ENCODE data around the gene HOXD12.

HOXD12 gene

GRCh38 chr2:176105078-176105729 is 5.6 kb downstream of the HOXD12 start:
- H4K20me1 ChIP-seq (ENCODE audit: control insufficient read depth, insufficient read depth, low read depth, low read length) = no peaks in the 10 kb centered on the region
- H3K79me2 ChIP-seq (ENCODE audit: control insufficient read depth, low read length) = no peaks in the 10 kb centered on the region
- no peak overlapping the region for H3K4me3 ChIP-seq (ENCODE audit: low read length)
- no peak overlapping the region for H3K4me2 ChIP-seq (ENCODE audit: low read length)
- no peaks in the 10 kb centered on the region for H3K27me3 ChIP-seq (ENCODE audit: control insufficient read depth, low read length)
- no peaks in the 10 kb centered on the region for H3K36me3 ChIP-seq (ENCODE audit: control insufficient read depth, low read length)
- H3K27ac ChIP-seq (ENCODE audit: low read depth, low read length) = no peak overlapping the region
- H3K9me3 ChIP-seq (ENCODE audit: control insufficient read depth, insufficient read depth, low read length) = no peaks in the 10 kb centered on the region
- no peaks in the 10 kb centered on the region for H3K4me1 ChIP-seq (ENCODE audit: control insufficient read depth, low read length)
- no peaks in the 10 kb centered on the region for H3F3A ChIP-seq (ENCODE audit: control insufficient read depth, insufficient read depth)
- H3K9me2 ChIP-seq (replicated peaks; ENCODE audit: control insufficient read depth, low read length) = no peaks in the 10 kb centered on the region
- TF ChIP-seq EZH2phosphoT487 (IDR thresholded peaks at IDR 0.05; ENCODE audit: borderline replicate concordance, low read length) = no peak
- no peak for TF ChIP-seq CTCF (IDR thresholded peaks at IDR 0.05; ENCODE audit: low read depth, low read length, poor library complexity, severe bottlenecking)

DNA sequence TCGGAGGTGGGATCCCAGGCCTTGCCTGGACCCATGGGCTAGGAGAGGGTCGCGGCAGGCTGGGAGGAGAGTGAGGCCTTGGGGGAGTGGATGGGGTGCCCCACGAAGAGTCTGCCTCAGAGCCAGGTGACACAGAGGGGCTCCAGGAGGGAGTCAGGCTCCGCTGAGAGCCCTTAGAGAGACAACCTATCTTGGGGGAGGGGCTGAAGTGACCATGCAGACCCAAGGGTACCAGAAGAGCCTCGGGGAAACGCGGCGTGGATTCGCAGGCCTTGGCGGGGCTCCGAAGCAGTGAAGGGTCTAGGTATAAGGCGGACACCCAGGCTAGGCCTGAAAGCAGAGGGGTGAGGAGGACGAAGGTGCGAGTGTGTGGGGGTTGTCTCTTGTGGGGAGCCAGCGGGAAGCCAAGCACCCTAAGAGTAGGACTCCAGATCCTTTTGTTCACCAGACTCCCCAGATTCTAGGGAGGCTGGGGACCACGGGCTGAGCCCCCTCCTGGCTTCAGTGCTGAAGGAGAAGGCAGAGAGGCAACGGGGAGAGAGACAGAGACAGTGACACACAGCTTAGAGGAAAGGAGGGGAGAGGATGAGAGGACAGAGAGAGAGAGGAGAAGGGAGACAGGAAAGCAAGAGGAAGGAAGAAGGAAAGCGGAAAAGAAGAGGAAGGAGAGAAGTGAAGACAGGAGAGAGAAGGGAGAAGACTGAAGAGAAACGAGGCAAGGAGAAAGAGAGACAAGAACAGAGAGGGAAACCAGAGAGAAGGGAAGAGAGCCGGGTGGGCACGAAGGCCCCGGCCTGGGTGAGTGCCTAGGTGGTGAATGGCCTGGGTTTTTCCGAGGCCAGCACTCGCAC is 6.4 kb downstream of the HOXD12 start:
- TF ChIP-seq EZH2phosphoT487 (IDR thresholded peaks at IDR 0.05; ENCODE audit: borderline replicate concordance, low read length) (no peak), CTCF (IDR thresholded peaks at IDR 0.05; ENCODE audit: low read depth, low read length, poor library complexity, severe bottlenecking) (no peak)
- H3K4me2 ChIP-seq (ENCODE audit: low read length) = no peak overlapping the region
- no peak overlapping the region for H3K27ac ChIP-seq (ENCODE audit: low read depth, low read length)
- H3K9me3 ChIP-seq (ENCODE audit: control insufficient read depth, insufficient read depth, low read length) = no peaks in the 10 kb centered on the region
- H3K9me2 ChIP-seq (replicated peaks; ENCODE audit: control insufficient read depth, low read length) = no peaks in the 10 kb centered on the region
- H3F3A ChIP-seq (ENCODE audit: control insufficient read depth, insufficient read depth) = no peaks in the 10 kb centered on the region
- no peaks in the 10 kb centered on the region for H3K36me3 ChIP-seq (ENCODE audit: control insufficient read depth, low read length)
- H3K27me3 ChIP-seq (ENCODE audit: control insufficient read depth, low read length) = no peaks in the 10 kb centered on the region
- H3K79me2 ChIP-seq (ENCODE audit: control insufficient read depth, low read length) = no peaks in the 10 kb centered on the region
- no peaks in the 10 kb centered on the region for H4K20me1 ChIP-seq (ENCODE audit: control insufficient read depth, insufficient read depth, low read depth, low read length)
- H3K4me3 ChIP-seq (ENCODE audit: low read length) = no peak overlapping the region
- no peaks in the 10 kb centered on the region for H3K4me1 ChIP-seq (ENCODE audit: control insufficient read depth, low read length)

- Histone ChIP-seq H3K36me3 (ENCODE audit: control insufficient read depth, low read length) (no peaks in the 10 kb centered on the region), H3K4me2 (ENCODE audit: low read length) (no peak within 1 kb of the TSS), H3K27ac (ENCODE audit: low read depth, low read length) (no peak within 1 kb of the TSS), H3K79me2 (ENCODE audit: control insufficient read depth, low read length) (no peaks in the 10 kb centered on the region), H3K4me1 (ENCODE audit: control insufficient read depth, low read length) (no peaks in the 10 kb centered on the region), H3K4me3 (ENCODE audit: low read length) (no peak within 1 kb of the TSS), H4K20me1 (ENCODE audit: control insufficient read depth, insufficient read depth, low read depth, low read length) (no peaks in the 10 kb centered on the region), H3K9me2 (replicated peaks; ENCODE audit: control insufficient read depth, low read length) (no peaks in the 10 kb centered on the region), H3F3A (ENCODE audit: control insufficient read depth, insufficient read depth) (no peaks in the 10 kb centered on the region), H3K27me3 (ENCODE audit: control insufficient read depth, low read length) (no peaks in the 10 kb centered on the region), H3K9me3 (ENCODE audit: control insufficient read depth, insufficient read depth, low read length) (no peaks in the 10 kb centered on the region)
- TF ChIP-seq CTCF (IDR thresholded peaks at IDR 0.05; ENCODE audit: low read depth, low read length, poor library complexity, severe bottlenecking) = no peak
- no peak for TF ChIP-seq EZH2phosphoT487 (IDR thresholded peaks at IDR 0.05; ENCODE audit: borderline replicate concordance, low read length)
Observed at GRCh38 chr2:176106581-176107539, 7.3 kb downstream of the HOXD12 start, which contains the start of gene HOXD11. TSS of gene HOXD11 (plus strand) at chr2:176107280. CDS start at chr2:176107356, 76 bp downstream.

All from DOHH2 (cell line).